Neural cell (in vitro differentiated cells): Measurements from ENCODE around the gene DCXR.

Source experiments
- EP300 ChIP-seq: fragments of 450-650 bp; conservative IDR thresholded peaks from 2 replicates; pipeline ENCODE4 v1.6.1; 2014; ENCODE audit warnings: antibody characterized with exemption, mild to moderate bottlenecking, moderate library complexity; ENCODE audit not compliant: poor library complexity, severe bottlenecking
- EZH2 ChIP-seq: fragments of 200-600, 300-800 bp; shearing (Covaris generic), sonication (generic); IDR thresholded peaks from 2 replicates; pipeline ENCODE4 v1.6.1; 2014; ENCODE audit warnings: antibody characterized with exemption, low read length, borderline replicate concordance, mild to moderate bottlenecking; ENCODE audit not compliant: insufficient read depth, poor library complexity, severe bottlenecking
- SMC3 ChIP-seq: fragments of 450-650 bp; conservative IDR thresholded peaks from 2 replicates; pipeline ENCODE4 v1.6.1; 2014; ENCODE audit warnings: antibody characterized with exemption, mild to moderate bottlenecking, moderate library complexity; ENCODE audit not compliant: poor library complexity
- TAF1 ChIP-seq: IDR thresholded peaks from 2 replicates; pipeline ENCODE4 v1.6.1; 2012; ENCODE audit warnings: low read depth
- TF ChIP-seq, protein P1 (sequence below): fragments of 450-650 bp; IDR thresholded peaks from 2 replicates; pipeline ENCODE4 v1.5.1; 2014; ENCODE audit warnings: antibody characterized with exemption, mild to moderate bottlenecking, moderate library complexity; ENCODE audit not compliant: poor library complexity, severe bottlenecking

DNA sequence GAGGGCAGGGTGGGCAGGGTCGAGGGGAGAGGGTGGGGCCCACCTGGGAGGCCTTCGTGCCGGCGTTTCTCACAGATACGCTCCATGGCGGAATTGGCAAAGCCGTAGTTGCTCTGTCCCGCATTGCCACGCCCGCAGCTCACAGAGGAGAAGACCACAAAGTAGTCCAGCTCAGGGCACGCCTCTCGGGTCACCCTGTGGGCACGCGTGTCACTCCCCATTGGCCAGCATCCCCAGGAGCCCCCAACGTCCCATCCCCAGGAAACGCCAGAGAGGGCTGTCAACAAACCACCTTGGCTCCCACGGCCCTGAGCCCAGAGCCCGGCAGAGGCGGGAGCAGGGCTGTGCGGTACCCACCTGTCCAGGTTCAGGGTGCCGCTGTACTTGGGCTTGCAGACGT lies 44.5 kb upstream of the DCXR start:
- TF ChIP-seq, protein P1, sequence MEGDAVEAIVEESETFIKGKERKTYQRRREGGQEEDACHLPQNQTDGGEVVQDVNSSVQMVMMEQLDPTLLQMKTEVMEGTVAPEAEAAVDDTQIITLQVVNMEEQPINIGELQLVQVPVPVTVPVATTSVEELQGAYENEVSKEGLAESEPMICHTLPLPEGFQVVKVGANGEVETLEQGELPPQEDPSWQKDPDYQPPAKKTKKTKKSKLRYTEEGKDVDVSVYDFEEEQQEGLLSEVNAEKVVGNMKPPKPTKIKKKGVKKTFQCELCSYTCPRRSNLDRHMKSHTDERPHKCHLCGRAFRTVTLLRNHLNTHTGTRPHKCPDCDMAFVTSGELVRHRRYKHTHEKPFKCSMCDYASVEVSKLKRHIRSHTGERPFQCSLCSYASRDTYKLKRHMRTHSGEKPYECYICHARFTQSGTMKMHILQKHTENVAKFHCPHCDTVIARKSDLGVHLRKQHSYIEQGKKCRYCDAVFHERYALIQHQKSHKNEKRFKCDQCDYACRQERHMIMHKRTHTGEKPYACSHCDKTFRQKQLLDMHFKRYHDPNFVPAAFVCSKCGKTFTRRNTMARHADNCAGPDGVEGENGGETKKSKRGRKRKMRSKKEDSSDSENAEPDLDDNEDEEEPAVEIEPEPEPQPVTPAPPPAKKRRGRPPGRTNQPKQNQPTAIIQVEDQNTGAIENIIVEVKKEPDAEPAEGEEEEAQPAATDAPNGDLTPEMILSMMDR, result no peak
- TF ChIP-seq TAF1, result no peak
- TF ChIP-seq SMC3, result no peak
- no peak for TF ChIP-seq EZH2
- TF ChIP-seq EP300, result no peak
